Liver (tissue), 9 donors: Measurements from ENCODE around the gene TEDC2. TPM values are rescaled to one million over a fixed set of nuclear protein-coding genes. Genes with fewer than 3 reads are reported as not detected.

Experiments used
- DNase-seq: peaks from one replicate; pipeline ENCODE4 v3.0.0-alpha.2; 2017; ENCODE audit warnings: low spot score
- H3K27ac ChIP-seq, 2 donors: one replicate each; pipeline ENCODE4 v1.7.0; 2013; ENCODE audit warnings: inconsistent platforms in 2 of 2, low read length in 2 of 2, control low read depth in 1 of 2, low read depth in 1 of 2, mild to moderate bottlenecking in 1 of 2
- H3K27me3 ChIP-seq, 4 donors: one replicate each; pipeline versions ENCODE4 v1.6.1 to v1.7.0; 2013; ENCODE audit warnings: low read length in 3 of 4, inconsistent platforms in 1 of 4, mild to moderate bottlenecking in 1 of 4, moderate library complexity in 1 of 4; ENCODE audit not compliant: control insufficient read depth in 4 of 4, insufficient read depth in 4 of 4
- H3K36me3 ChIP-seq, 4 donors: one replicate each; pipeline versions ENCODE4 v1.6.1 to v1.7.0; 2013; ENCODE audit warnings: low read length in 3 of 4, mild to moderate bottlenecking in 3 of 4, low read depth in 1 of 4, moderate library complexity in 1 of 4; ENCODE audit not compliant: control insufficient read depth in 4 of 4, insufficient read depth in 3 of 4
- H3K4me1 ChIP-seq, 4 donors: one replicate each; pipeline versions ENCODE4 v1.6.1 to v1.7.0; 2013; ENCODE audit warnings: low read length in 3 of 4, mild to moderate bottlenecking in 3 of 4, moderate library complexity in 1 of 4; ENCODE audit not compliant: control insufficient read depth in 4 of 4, insufficient read depth in 4 of 4
- H3K4me3 ChIP-seq, 3 donors: one replicate each; pipeline versions ENCODE4 v1.6.1 to v1.7.0; 2013; ENCODE audit warnings: low read length in 3 of 3, control low read depth in 1 of 3, low read depth in 1 of 3, mild to moderate bottlenecking in 1 of 3
- H3K9ac ChIP-seq, 2 donors: one replicate each; pipeline ENCODE4 v1.7.0; 2013; ENCODE audit warnings: low read length in 2 of 2, mild to moderate bottlenecking in 2 of 2, moderate library complexity in 2 of 2, control low read depth in 1 of 2, low read depth in 1 of 2
- H3K9me3 ChIP-seq, 4 donors: one replicate each; pipeline versions ENCODE4 v1.6.1 to v1.7.0; 2013; ENCODE audit warnings: low read length in 3 of 4; ENCODE audit not compliant: control insufficient read depth in 4 of 4
- CTCF ChIP-seq: fragments of 150-350 bp; IDR thresholded peaks from 2 replicates; pipeline ENCODE4 v1.5.1; 2017; ENCODE audit warnings: improper control_type of control experiment, low read depth, low read length; ENCODE audit not compliant: missing input control
- EGR1 ChIP-seq, 2 donors: IDR thresholded peaks; 2 replicates each; pipeline ENCODE4 v1.6.1; 2016 to 2018; ENCODE audit warnings: antibody characterized with exemption in 2 of 2, low read depth in 2 of 2
- FOXA1 ChIP-seq: IDR thresholded peaks from 2 replicates; pipeline ENCODE4 v1.6.1; 2016; ENCODE audit warnings: antibody characterized with exemption
- FOXA2 ChIP-seq: IDR thresholded peaks from 2 replicates; pipeline ENCODE4 v1.6.1; 2016; ENCODE audit warnings: antibody characterized with exemption
- GABPA ChIP-seq, 2 donors: IDR thresholded peaks in 1 of 2; conservative IDR thresholded peaks in 1 of 2; 2 replicates each; pipeline ENCODE4 v1.6.1; 2016; ENCODE audit warnings: antibody characterized with exemption in 2 of 2, mild to moderate bottlenecking in 1 of 2, moderate library complexity in 1 of 2
- HNF4A ChIP-seq, 2 donors: conservative IDR thresholded peaks; 2 replicates each; pipeline ENCODE4 v1.6.1; 2016; ENCODE audit warnings: antibody characterized with exemption in 2 of 2, mild to moderate bottlenecking in 2 of 2
- HNF4G ChIP-seq: IDR thresholded peaks from 2 replicates; pipeline ENCODE4 v1.6.1; 2016; ENCODE audit warnings: antibody characterized with exemption
- NR2F2 ChIP-seq: IDR thresholded peaks from 2 replicates; pipeline ENCODE4 v1.6.1; 2016; ENCODE audit warnings: antibody characterized with exemption
- REST ChIP-seq: IDR thresholded peaks from 2 replicates; pipeline ENCODE4 v1.6.1; 2016; ENCODE audit warnings: antibody characterized with exemption, mild to moderate bottlenecking
- RXRA ChIP-seq, 2 donors: IDR thresholded peaks; 2 replicates each; pipeline ENCODE4 v1.6.1; 2017 to 2018; ENCODE audit warnings: antibody characterized with exemption in 2 of 2, mild to moderate bottlenecking in 1 of 2
- TAF1 ChIP-seq: conservative IDR thresholded peaks from 2 replicates; pipeline ENCODE4 v1.6.1; 2016; ENCODE audit warnings: antibody characterized with exemption, mild to moderate bottlenecking
- YY1 ChIP-seq: IDR thresholded peaks from 2 replicates; pipeline ENCODE4 v1.6.1; 2016; ENCODE audit warnings: antibody characterized with exemption, mild to moderate bottlenecking
- ZBTB33 ChIP-seq: IDR thresholded peaks from 2 replicates; pipeline ENCODE4 v1.6.1; 2016; ENCODE audit warnings: antibody characterized with exemption
- WGBS: extraction: QIAGEN DNeasy Blood & Tissue Kit; methylation state at CpG from one replicate; pipeline ENCODE4 v1.1.7; 2013; 5-methylcytosine and 5-hydroxymethylcytosine counted together
- polyA plus RNA-seq, 2 donors: library from polyadenylated mRNA; stranded (reverse) in 1 of 2; unstranded in 1 of 2; fragments of 200-250 nt in 1 of 2; fragments of >200 nt in 1 of 2; fragmentation: Nextera tagmentation in 1 of 2; extraction: Ambion mirVana in 1 of 2; gene quantifications; one replicate each; pipeline versions ENCODE4 v1.2.1 to v1.2.3, GENCODE V29; 2013 to 2015
- total RNA-seq, 2 donors: library from RNA; depleted of rRNA; stranded (reverse); fragments of >200 nt; gene quantifications; one replicate each; pipeline ENCODE4 v1.2.3, GENCODE V29; 2014
- donor health status: healthy.
- donor health status: healthy.
- donor health status: healthy.
- donor health status: healthy.
- donor health status: healthy.

TEDC2 gene
- total and polyA plus RNA-seq, 4 donors = 0.71 to 6.7 (median 1.1) TPM

- peaks cover 0 to 1% (median 0%) of the 10 kb centered on the region in 4 donors for H3K36me3 ChIP-seq
- H3K9ac ChIP-seq = no peak overlapping the region
- DNase-seq = no peak
- 81% methylated on average over 18 of the region's 18 CpGs for WGBS
- H3K27me3 ChIP-seq = no peaks in the 10 kb centered on the region
- no peak overlapping the region for H3K4me3 ChIP-seq
- no peak for TF ChIP-seq EGR1 (IDR thresholded peaks at IDR 0.05; ENCODE audit: low read depth in 2 of 2)
- TF ChIP-seq HNF4G = no peak
- no peak for TF ChIP-seq FOXA2
- TF ChIP-seq HNF4A (conservative IDR thresholded peaks at IDR 0.05) = no peak
- TF ChIP-seq CTCF = no peak
- TF ChIP-seq FOXA1 = no peak
- no peak for TF ChIP-seq YY1
- no peak for TF ChIP-seq ZBTB33
- no peak for TF ChIP-seq TAF1
- TF ChIP-seq RXRA (IDR thresholded peaks at IDR 0.05) = no peak
- TF ChIP-seq NR2F2 = no peak
- no peak for TF ChIP-seq GABPA (IDR thresholded peaks at IDR 0.05 in 1 of 2, conservative IDR thresholded peaks at IDR 0.05 in 1 of 2)
- H3K4me1 ChIP-seq = peaks cover 18 to 47% (median 35%) of the 10 kb centered on the region in 4 donors
- H3K9me3 ChIP-seq = no peaks in the 10 kb centered on the region
- H3K27ac ChIP-seq = no peak overlapping the region
Measured at GRCh38 chr16:2501946-2502895, 42.3 kb downstream of the TEDC2 start.

- H3K9ac ChIP-seq = no peak overlapping the region
- no peaks in the 10 kb centered on the region for H3K36me3 ChIP-seq
- H3K9me3 ChIP-seq = no peaks in the 10 kb centered on the region
- no peak overlapping the region for H3K27ac ChIP-seq
- no peak for DNase-seq
- H3K4me3 ChIP-seq = no peak overlapping the region
- no peak for TF ChIP-seq NR2F2
- no peak for TF ChIP-seq YY1
- TF ChIP-seq RXRA (IDR thresholded peaks at IDR 0.05) = no peak
- TF ChIP-seq REST = no peak
- TF ChIP-seq ZBTB33 = no peak
- TF ChIP-seq TAF1 = no peak
- no peak for TF ChIP-seq EGR1 (IDR thresholded peaks at IDR 0.05; ENCODE audit: low read depth in 2 of 2)
- no peaks in the 10 kb centered on the region for H3K27me3 ChIP-seq
- peaks cover 3 to 26% (median 15%) of the 10 kb centered on the region in 4 donors for H3K4me1 ChIP-seq
- WGBS = 96% methylated on average over 14 of the region's 14 CpGs
Measured at GRCh38 chr16:2505695-2506094, 45.8 kb downstream of the TEDC2 start.
